NCI-H2171 (cell line): Measurements from ENCODE around the gene CELF2.
"Not testable (repeated sequence)": the region's sequence is repeated elsewhere in the genome, so short reads cannot be mapped to it uniquely, and the experiment has no call there.

Experiments
- DNase-seq: peaks from one replicate; lab custom pipeline; 2025; lab: John Stamatoyannopoulos, UW

CELF2 gene

GRCh38 chr10:11017570-11018431 lies at the start of gene CELF2:
CELF2 (plus strand) TSS chr10:11017872; CDS start chr10:11018090, 218 bp downstream.
- DNase-seq: peak; percentile 7

GRCh38 chr10:10968257-10968588 lies 49.4 kb upstream of the CELF2 start:
- no peak for DNase-seq

- DNase-seq: no peak
Measured at GRCh38 chr10:10973310-10973709, 44.4 kb upstream of the CELF2 start.

GRCh38 chr10:10975647-10976046 lies 42.0 kb upstream of the CELF2 start:
- no peak for DNase-seq

- DNase-seq: no peak
Measured at GRCh38 chr10:10976652-10977051, 41.0 kb upstream of the CELF2 start.

- DNase-seq: no peak
Measured at GRCh38 chr10:10977226-10977956, 40.3 kb upstream of the CELF2 start.

GRCh38 chr10:10977978-10978377 lies 39.7 kb upstream of the CELF2 start:
- DNase-seq: no peak

GRCh38 chr10:10985361-10985760 lies 32.3 kb upstream of the CELF2 start:
- DNase-seq: no peak

- no peak for DNase-seq
Measured at GRCh38 chr10:10986606-10987005, 31.1 kb upstream of the CELF2 start.

GRCh38 chr10:10987111-10987510 lies 30.6 kb upstream of the CELF2 start:
- no peak for DNase-seq

- DNase-seq: no peak
Measured at GRCh38 chr10:10989669-10990068, 28.0 kb upstream of the CELF2 start.

GRCh38 chr10:10991144-10991543 lies 26.5 kb upstream of the CELF2 start:
- DNase-seq: no peak

- DNase-seq: no peak
Measured at GRCh38 chr10:10992072-10992471, 25.6 kb upstream of the CELF2 start.

GRCh38 chr10:10992961-10993714 lies 24.5 kb upstream of the CELF2 start:
- no peak for DNase-seq

- DNase-seq: no peak
Measured at GRCh38 chr10:10993785-10994184, 23.9 kb upstream of the CELF2 start.

GRCh38 chr10:10994360-10994759 lies 23.3 kb upstream of the CELF2 start:
- no peak for DNase-seq

- DNase-seq: no peak
Measured at GRCh38 chr10:10995120-10995519, 22.6 kb upstream of the CELF2 start.

GRCh38 chr10:10996966-10997620 lies 20.6 kb upstream of the CELF2 start:
- no peak for DNase-seq

GRCh38 chr10:10999501-10999900 lies 18.2 kb upstream of the CELF2 start:
- not testable (repeated sequence) for DNase-seq

- DNase-seq: no peak
Measured at GRCh38 chr10:11002485-11002884, 15.2 kb upstream of the CELF2 start.

GRCh38 chr10:11002916-11003315 lies 14.8 kb upstream of the CELF2 start:
- DNase-seq: no peak

GRCh38 chr10:11003679-11004078 lies 14.0 kb upstream of the CELF2 start:
- DNase-seq: no peak
